Endodermal cell (in vitro differentiated cells): ENCODE data around the gene LGI4. TPM values are rescaled to one million over a fixed set of nuclear protein-coding genes. Genes with fewer than 3 reads are reported as not detected.

Source experiments
- DNase-seq: peaks from one replicate; pipeline ENCODE4 v3.0.0-alpha.2; 2017
- H3K27ac ChIP-seq: 2 replicates; pipeline ENCODE4 v1.5.1; 2013; ENCODE audit warnings: mild to moderate bottlenecking, low read depth, low read length, moderate library complexity
- H3K27me3 ChIP-seq: 2 replicates; pipeline ENCODE4 v1.6.1; 2013; ENCODE audit warnings: mild to moderate bottlenecking, low read length, moderate library complexity; ENCODE audit not compliant: insufficient read depth, control insufficient read depth, poor library complexity, severe bottlenecking
- H3K36me3 ChIP-seq: 2 replicates; pipeline ENCODE4 v1.7.0; 2013; ENCODE audit warnings: mild to moderate bottlenecking, low read length, moderate library complexity; ENCODE audit not compliant: control insufficient read depth, insufficient read depth
- H3K4me1 ChIP-seq: one replicate; pipeline ENCODE4 v1.7.0; 2013; ENCODE audit warnings: low read length; ENCODE audit not compliant: control insufficient read depth, insufficient read depth
- H3K4me3 ChIP-seq: 2 replicates; pipeline ENCODE4 v1.5.1; 2013; ENCODE audit warnings: mild to moderate bottlenecking, low read length, moderate library complexity
- H3K9ac ChIP-seq: 2 replicates; pipeline ENCODE4 v1.6.1; 2013; ENCODE audit warnings: mild to moderate bottlenecking, low read length, moderate library complexity; ENCODE audit not compliant: poor library complexity, severe bottlenecking; ENCODE audit errors: extremely low read depth
- H3K9me3 ChIP-seq: 2 replicates; pipeline ENCODE4 v1.6.1; 2013; ENCODE audit warnings: mild to moderate bottlenecking, low read length, moderate library complexity; ENCODE audit not compliant: control insufficient read depth
- H3K27ac Mint-ChIP-seq: 2 replicates; pipeline ENCODE4 v1.8.0; 2020; ENCODE audit warnings: mixed read lengths
- H3K27me3 Mint-ChIP-seq: 2 replicates; pipeline ENCODE4 v1.8.0; 2021; ENCODE audit warnings: mild to moderate bottlenecking, mixed read lengths; ENCODE audit not compliant: insufficient read depth
- H3K36me3 Mint-ChIP-seq: 2 replicates; pipeline ENCODE4 v1.8.0; 2020; ENCODE audit warnings: low read depth, mixed read lengths
- H3K4me1 Mint-ChIP-seq: 2 replicates; pipeline ENCODE4 v1.8.0; 2020; ENCODE audit warnings: mixed read lengths
- H3K4me3 Mint-ChIP-seq: 2 replicates; pipeline ENCODE4 v1.8.0; 2020; ENCODE audit warnings: mild to moderate bottlenecking, moderate library complexity, mixed read lengths
- H3K9me3 Mint-ChIP-seq: 2 replicates; pipeline ENCODE4 v1.8.0; 2020; ENCODE audit warnings: mild to moderate bottlenecking, mixed read lengths
- WGBS, 2 experiments: methylation state at CpG; one replicate each; pipeline versions ENCODE4 v1.1.5 to v1.1.7; 2013; ENCODE audit warnings: missing lambda C conversion rate in 2 of 2, mixed read lengths in 1 of 2; ENCODE audit not compliant: insufficient coverage in 1 of 2, insufficient read length in 1 of 2; 5-methylcytosine and 5-hydroxymethylcytosine counted together
- total RNA-seq, 2 donors: library from RNA; stranded (reverse); fragmentation: NEBNext Ultra II Directional in 1 of 2; extraction: Animal tissue kit (Norgen Biotek cat#: 25700) in 1 of 2; gene quantifications; 2 replicates in 1 of 2; 3 replicates in 1 of 2; pipeline ENCODE4 v1.2.1, GENCODE V29; 2021
- TF ChIP-seq, protein P1 (sequence below): fragments of 200-600 bp; sonication (generic); conservative IDR thresholded peaks from 2 replicates; pipeline ENCODE4 v1.5.0; 2021; ENCODE audit warnings: antibody characterized with exemption, mild to moderate bottlenecking

Gene LGI4
- total RNA-seq, 2 donors from 2014 or later = 0.27 to 0.37 TPM

DNA sequence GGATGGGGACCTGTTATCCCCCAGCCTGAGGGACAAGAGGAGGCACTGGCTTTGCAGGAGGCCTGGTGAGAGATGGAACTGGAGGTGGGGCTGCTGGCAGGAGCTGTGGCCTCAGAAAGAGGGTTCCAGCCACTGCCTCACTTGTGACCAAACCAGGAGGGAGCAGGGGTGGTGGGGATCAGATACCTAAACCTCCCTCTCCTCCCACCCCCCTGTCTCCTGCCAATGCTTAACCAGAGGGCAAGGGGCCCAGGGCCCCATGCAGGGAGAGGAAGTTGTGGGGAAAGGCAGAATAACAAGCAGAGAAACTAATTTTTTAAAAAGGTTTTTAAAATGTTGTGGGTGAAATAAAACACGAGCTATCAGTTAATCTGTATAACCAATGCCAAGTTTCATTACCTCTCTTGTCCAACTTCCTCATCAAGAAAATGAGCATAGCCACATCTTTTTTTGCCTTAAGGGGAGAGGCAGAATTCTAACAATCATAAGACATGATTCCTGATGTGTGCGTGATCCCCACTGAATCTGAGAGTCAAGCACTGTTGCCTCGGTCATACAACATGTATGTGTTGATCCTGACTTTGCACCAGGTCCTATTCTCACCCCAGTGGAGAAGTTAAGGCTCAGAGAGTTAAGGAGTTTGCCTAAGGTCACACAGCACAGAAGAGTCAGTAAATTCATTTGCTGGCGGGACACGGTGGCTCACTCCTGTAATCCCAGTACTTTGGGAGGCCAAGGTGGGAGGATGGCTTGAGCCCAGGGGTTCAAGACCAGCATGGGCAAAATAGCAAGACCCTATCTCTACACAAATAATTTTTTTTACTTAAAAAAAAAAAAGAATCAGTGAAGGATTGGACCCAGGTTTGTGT, 32.6 kb upstream of the LGI4 start:
- no peaks in the 10 kb centered on the region for H3K36me3 ChIP-seq
- whole genome bisulfite sequencing, 2 experiments = 90 to 96% methylated on average over 4 to 5 of the region's 5 CpGs
- peaks cover 21% of the 10 kb centered on the region for H3K9me3 Mint-ChIP-seq
- no peak overlapping the region for H3K27ac ChIP-seq
- H3K9ac ChIP-seq = no peak overlapping the region
- H3K9me3 ChIP-seq = peaks cover 27% of the 10 kb centered on the region
- H3K4me1 ChIP-seq = no peaks in the 10 kb centered on the region
- no peaks in the 10 kb centered on the region for H3K27me3 ChIP-seq
- no peak overlapping the region for H3K27ac Mint-ChIP-seq
- H3K36me3 Mint-ChIP-seq = peaks cover 41% of the 10 kb centered on the region
- DNase-seq = peak; percentile 14
- TF ChIP-seq, protein P1, sequence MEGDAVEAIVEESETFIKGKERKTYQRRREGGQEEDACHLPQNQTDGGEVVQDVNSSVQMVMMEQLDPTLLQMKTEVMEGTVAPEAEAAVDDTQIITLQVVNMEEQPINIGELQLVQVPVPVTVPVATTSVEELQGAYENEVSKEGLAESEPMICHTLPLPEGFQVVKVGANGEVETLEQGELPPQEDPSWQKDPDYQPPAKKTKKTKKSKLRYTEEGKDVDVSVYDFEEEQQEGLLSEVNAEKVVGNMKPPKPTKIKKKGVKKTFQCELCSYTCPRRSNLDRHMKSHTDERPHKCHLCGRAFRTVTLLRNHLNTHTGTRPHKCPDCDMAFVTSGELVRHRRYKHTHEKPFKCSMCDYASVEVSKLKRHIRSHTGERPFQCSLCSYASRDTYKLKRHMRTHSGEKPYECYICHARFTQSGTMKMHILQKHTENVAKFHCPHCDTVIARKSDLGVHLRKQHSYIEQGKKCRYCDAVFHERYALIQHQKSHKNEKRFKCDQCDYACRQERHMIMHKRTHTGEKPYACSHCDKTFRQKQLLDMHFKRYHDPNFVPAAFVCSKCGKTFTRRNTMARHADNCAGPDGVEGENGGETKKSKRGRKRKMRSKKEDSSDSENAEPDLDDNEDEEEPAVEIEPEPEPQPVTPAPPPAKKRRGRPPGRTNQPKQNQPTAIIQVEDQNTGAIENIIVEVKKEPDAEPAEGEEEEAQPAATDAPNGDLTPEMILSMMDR = no peak
- H3K4me3 ChIP-seq = no peak overlapping the region
- H3K27me3 Mint-ChIP-seq = no peaks in the 10 kb centered on the region
- H3K4me3 Mint-ChIP-seq = no peak overlapping the region
- H3K4me1 Mint-ChIP-seq = no peaks in the 10 kb centered on the region

DNA sequence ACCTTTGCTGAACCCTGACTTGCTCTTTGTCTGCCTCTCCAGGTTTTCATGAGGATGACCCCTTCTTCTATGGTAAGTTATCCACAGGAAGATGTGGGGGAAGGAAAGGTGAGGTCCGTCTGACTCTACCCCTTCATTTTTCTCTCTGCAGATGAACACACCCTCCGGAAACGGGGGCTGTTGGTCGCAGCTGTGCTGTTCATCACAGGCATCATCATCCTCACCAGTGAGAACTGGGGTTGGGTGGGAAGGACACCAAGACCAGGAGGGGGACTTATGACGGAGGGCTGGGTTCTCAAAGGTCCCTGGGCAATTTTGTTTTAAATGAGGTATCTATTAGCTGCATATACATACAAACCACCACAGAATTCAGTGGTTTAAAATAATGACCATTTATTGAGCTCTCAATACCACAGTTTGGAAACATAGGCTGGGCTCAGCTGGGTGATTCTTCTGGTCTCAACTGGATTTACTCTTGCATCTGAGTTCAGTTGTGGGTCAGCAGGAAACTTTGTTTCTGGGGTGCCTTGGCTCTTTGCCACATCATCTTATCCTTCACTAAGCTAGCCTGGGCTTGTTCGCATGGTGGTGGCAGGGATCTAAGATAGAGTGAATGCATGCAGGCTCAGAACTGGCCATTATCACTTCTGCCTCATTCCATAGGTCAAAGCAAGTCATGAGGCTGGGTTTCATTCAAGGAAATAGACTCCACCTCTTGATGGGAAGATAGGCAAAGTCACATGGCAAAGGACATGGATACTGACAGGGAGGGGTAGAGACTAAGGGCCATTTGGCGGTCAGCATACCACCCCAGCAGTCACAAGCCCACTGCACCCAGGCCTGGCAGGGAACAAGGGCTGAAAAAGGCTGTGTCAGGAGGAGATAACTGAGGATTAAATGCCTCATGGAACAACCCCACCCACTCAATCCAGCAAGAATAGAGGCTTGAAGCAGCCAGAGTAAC, 31.5 kb upstream of the LGI4 start:
- Mint-ChIP-seq H3K9me3 (peaks cover 21% of the 10 kb centered on the region), H3K27ac (no peak overlapping the region), H3K36me3 (peaks cover 44% of the 10 kb centered on the region), H3K4me3 (no peak overlapping the region), H3K4me1 (no peaks in the 10 kb centered on the region), H3K27me3 (no peaks in the 10 kb centered on the region)
- TF ChIP-seq, protein P1 = no peak
- H3K27ac ChIP-seq = no peak overlapping the region
- H3K27me3 ChIP-seq = no peaks in the 10 kb centered on the region
- DNase-seq = no peak
- H3K4me3 ChIP-seq = no peak overlapping the region
- H3K36me3 ChIP-seq = no peaks in the 10 kb centered on the region
- H3K4me1 ChIP-seq = no peaks in the 10 kb centered on the region
- no peak overlapping the region for H3K9ac ChIP-seq
- 81% methylated on average over 6 of the region's 7 CpGs; no CpG with 5 or more reads in 1 of the 2 experiments for WGBS, 2 experiments
- peaks cover 27% of the 10 kb centered on the region for H3K9me3 ChIP-seq

DNA sequence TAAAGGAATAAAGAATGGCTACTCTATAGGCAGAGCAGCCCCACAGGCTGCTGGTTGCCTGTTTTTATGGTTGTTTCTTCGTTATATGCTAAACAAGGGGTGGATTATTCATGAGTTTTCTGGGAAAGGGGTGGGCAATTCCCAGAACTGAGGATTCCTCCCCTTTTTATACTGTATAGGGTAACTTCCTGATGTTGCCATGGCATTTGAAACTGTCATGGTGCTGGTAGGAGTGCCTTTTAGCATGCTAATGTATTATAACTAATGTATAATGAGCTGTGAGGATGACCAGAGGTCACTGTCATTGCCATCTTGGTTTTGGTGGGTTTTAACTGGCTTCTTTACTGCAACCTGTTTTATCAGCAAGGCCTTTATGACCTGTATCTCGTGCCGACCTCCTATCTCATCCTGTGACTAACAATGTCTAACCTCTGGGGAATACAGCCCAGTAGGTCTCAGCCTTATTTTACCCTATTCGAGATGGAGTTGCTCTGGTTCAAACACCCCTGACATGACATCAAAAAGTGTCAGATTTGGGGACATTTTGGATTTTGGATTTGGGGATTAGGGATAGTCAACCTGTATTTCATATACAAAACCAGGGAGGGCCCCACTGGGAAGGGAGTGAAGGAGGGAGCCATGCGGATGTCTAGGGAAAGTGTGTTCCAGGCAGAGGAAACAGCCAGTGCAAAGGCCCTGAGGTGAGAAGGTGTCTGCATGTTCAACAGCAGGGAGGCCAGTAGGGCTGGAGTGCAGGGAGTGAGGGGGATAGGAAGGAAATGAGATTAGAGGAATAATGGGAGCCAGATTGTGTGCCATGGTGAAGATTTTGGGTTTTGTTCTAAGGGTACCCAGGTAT, 30.6 kb upstream of the LGI4 start:
- Histone ChIP-seq H3K27me3 (no peaks in the 10 kb centered on the region), H3K36me3 (no peaks in the 10 kb centered on the region), H3K4me3 (no peak overlapping the region), H3K27ac (no peak overlapping the region), H3K4me1 (no peaks in the 10 kb centered on the region), H3K9ac (no peak overlapping the region), H3K9me3 (peaks cover 27% of the 10 kb centered on the region)
- TF ChIP-seq, protein P1 = no peak
- peaks cover 53% of the 10 kb centered on the region for H3K36me3 Mint-ChIP-seq
- no peak for DNase-seq
- peaks cover 23% of the 10 kb centered on the region for H3K9me3 Mint-ChIP-seq
- 75 to 98% methylated on average over 4 to 5 of the region's 5 CpGs for WGBS, 2 experiments
- no peak overlapping the region for H3K27ac Mint-ChIP-seq
- H3K4me3 Mint-ChIP-seq = no peak overlapping the region
- H3K4me1 Mint-ChIP-seq = no peaks in the 10 kb centered on the region
- H3K27me3 Mint-ChIP-seq = no peaks in the 10 kb centered on the region
